NCI-H2029 treated with DMSO at 0.1 percent for 48 hours (cell line): ENCODE results near the gene PACRG.
"Not testable (repeated sequence)": the region's sequence is repeated elsewhere in the genome, so short reads cannot be mapped to it uniquely, and the experiment has no call there.

Experiments
- DNase-seq: peaks from one replicate; lab custom pipeline; 2025; lab: John Stamatoyannopoulos, UW

PACRG gene

DNA sequence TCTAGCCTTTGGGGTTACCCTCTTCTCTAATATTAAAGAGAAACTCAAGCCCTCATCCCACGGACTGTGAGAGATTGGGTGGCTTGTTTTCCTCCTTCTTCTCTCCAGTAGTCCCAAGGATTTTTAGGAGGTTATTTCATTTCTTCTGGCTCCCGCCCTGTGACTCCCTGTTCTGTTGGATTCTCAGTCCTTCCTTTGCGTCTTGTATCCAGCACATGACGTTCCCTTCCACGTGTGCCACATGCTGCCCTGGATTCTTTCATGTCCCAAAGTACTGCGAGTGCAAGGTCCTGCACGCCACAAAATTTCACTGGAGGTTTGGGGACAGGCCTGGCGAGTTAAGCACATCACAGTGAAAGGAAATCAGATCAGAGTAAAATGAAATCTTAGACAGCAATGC lies 213.4 kb downstream of the PACRG start:
- DNase-seq: no peak

DNA sequence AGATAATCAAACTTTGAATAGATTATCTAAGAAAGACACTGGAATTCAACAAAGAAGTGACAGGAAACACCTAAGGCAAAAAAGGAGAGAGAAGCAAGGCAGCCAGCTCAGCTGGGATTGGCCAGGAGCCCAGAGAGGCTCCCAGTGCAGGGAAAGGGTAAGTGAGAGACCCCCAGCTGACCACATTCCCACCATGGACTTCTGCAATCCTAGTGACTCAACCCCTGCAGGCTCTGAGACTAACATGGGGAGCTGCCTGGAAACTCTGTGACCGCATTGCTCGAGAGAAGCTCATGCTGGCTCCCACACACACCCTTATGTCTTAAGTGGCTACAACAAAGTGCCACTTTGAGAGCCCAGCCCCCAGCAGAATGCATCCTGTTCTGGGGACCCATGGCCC lies 215.1 kb downstream of the PACRG start:
- DNase-seq: no peak

- no peak for DNase-seq
Observed at GRCh38 chr6:162943369-162943768, 215.6 kb downstream of the PACRG start.

DNA sequence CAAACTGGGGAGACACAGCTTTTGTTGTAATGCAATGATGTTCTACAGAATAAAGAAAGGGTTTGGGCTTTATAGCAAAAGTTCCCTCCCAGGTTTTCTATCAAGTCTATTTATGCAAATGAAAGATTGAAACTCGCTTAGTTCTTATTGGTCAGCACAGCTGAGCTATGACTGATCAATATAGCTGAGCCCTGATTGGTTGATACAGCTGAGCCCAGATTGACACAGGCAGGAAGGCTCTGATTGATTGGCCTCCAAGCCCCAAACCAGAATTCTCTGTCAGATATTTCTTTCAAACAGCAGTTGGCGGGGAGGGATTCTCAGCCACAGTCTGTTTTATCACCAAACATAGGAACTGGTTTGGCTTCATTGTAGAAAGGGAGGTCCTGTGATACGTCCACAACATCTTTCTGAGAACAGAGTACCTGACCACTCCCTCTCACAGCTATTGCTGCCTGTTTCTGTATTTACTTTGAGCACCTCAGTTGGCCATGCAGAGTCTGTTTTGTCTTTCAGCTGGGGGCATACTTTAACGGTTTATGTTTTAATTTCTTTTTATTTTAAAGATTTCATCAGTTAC lies 223.5 kb downstream of the PACRG start:
- no peak for DNase-seq

DNA sequence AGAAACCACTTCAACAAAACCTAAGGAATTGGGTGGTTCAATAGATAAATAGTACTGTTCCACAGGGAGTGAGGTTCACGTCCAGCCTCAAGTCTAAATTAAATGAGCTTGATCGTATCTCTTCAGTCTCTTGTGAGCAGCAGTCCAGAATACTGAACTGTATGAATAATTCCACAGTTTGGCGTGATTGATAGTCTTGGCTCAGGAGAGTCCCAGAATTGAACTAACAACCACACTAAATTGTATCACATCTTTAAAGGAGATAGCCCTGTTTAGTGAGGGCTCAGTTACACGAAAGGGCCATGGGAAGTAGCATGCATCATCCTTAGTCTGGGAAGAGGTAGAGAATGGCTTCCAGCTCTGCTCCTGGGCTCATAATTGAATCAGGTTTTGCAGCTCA lies 224.6 kb downstream of the PACRG start:
- no peak for DNase-seq

DNA sequence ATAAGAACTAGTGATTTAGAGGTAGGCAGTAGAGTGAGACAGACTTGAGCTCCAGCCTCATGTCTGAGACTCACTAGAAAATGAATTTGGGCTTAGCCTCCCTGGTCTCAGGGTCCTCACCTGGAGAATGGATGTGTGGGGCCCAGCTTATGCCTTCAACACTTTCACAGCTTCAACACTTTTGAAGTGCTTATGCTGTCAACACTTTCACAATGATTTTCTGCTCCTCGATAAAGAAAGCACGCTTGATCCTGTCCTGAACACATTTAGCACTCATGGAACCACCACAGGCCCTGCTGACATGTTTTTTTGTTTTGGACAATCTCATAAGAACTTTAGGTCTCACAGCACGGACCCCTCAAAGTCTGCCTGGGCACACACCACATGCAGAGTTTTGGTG lies 229.3 kb downstream of the PACRG start:
- DNase-seq: no peak

- no peak for DNase-seq
Observed at GRCh38 chr6:162960679-162961457, 233.1 kb downstream of the PACRG start.

GRCh38 chr6:162962093-162962492 lies 234.3 kb downstream of the PACRG start:
- DNase-seq: no peak

GRCh38 chr6:162963861-162964260 lies 236.1 kb downstream of the PACRG start:
- DNase-seq: no peak

DNA sequence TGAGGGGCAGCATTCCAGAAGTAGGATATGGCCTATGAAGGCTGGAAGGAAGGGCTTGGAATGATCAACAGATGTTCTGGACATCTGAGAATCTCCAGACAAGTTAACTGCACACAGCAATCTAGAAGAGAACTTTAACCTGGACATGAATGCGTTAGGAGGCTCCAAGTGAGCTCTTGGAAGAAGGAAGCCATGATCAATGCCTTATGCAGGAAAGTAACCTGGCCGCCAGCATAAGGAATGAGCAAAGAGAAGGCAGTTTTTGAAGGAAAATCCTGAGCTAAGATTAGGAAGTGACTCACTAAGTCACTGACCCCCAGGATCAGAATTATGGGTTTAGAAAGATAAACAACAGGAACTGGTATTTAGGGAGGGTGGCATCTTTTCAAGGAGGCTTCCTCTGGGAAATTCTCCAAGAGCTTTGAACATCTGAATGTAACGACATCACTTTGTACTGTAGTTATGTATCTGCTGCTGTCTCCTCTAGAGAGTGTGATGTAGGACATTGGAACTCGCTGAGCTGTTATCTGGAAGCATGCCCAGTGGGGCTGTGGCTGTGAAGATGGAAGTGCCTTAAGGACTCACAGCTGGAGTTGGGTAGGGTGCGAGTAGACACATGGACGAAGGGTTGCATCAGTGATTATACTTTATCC lies 236.8 kb downstream of the PACRG start:
- DNase-seq: no peak

- no peak for DNase-seq
Observed at GRCh38 chr6:162965366-162965765, 237.6 kb downstream of the PACRG start.

- no peak for DNase-seq
Observed at GRCh38 chr6:162970246-162970645, 242.5 kb downstream of the PACRG start.

GRCh38 chr6:162971356-162971755 lies 243.6 kb downstream of the PACRG start:
- DNase-seq: no peak

DNA sequence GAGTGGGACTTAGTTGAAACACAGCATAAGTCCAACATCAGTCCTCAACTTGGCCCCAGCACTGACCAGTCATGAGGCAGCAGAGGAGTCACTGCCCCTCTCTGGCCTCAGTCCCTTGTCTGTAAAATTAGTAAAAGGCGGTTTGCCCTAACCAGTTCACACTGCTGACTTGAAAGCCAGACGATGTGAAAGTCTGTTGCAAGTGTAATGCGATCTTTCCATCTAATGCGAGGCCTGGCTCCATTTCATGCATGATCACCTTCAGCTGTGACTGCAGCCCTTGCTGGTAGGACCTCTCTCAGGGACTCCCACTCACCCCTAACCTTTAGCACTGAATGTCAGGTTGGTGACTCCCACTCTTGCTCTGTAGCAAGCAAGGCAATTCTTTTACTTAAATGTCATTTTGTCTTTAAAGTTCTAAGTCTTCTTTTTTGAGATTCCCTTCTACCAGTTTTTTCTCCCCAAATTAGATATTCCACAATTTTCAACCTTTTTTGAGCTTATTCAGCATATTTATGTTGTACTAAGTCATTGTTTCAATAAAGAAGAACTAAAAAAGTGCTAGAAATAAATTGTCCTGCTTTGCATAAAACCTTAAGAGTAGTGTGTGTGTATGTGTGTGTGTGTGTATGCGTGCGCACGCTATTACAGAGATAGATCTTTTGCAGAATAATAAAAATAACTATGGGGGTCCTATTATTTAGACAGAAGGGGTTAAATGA lies 245.5 kb downstream of the PACRG start:
- DNase-seq: no peak

DNA sequence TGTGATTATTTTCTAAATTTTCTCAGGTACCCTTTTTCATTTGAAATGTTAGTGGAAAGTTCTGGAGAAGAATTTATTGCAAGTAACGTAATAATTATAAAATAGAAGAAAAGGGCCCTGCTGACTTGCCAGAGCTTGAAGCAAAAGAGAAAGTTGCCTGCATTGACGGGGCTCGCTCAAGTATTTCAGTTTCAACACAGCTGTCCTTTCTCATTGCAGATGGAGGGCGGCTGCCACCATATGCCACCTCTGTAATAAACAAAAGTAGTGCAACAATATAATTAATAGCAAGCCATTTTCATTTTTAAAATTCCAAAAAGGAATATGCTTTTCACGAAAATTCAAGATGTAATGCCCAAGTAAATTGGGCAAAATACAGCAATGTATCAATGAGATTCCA lies 246.2 kb downstream of the PACRG start:
- DNase-seq: no peak

- no peak for DNase-seq
Observed at GRCh38 chr6:162974685-162975084, 246.9 kb downstream of the PACRG start.

- no peak for DNase-seq
Observed at GRCh38 chr6:162976141-162976540, 248.4 kb downstream of the PACRG start.

GRCh38 chr6:162983234-162983633 lies 255.5 kb downstream of the PACRG start:
- not testable (repeated sequence) for DNase-seq

- DNase-seq: no peak
Observed at GRCh38 chr6:162998777-162999176, 271.0 kb downstream of the PACRG start.

DNA sequence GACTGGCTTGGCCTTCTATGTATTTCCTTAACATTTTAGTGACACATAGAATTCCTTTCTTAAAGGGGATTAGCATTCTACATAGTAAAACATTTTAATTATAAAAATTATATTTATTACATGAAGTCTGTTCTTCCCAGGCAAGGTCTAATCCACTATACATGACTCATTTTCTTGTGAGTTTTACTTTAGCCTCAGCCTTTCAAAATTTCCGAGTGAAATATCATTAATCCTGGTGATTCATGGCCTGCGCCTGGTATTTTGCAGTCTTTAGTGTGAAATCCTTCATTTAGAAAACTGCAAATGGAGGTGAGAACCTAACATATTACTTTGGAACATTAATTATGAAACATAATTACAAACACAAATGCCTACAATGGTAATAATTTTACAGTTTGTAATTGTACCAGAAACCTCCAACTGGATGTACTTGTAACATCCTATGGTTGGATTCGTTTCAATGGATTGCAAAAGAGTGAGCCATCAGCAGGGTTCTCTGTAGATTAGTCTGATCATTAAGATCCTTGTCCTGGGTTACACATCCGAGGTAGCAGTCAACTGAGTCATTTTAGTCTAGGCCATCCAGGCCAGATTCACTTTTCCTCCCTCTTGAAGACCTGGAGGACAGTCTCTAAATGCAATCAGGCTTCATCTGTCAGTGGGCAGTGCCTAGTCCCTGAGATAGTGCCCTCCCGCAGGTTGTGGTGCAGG lies 272.0 kb downstream of the PACRG start:
- DNase-seq: no peak

GRCh38 chr6:163001330-163001729 lies 273.6 kb downstream of the PACRG start:
- DNase-seq: no peak

- DNase-seq: no peak
Observed at GRCh38 chr6:163008186-163008585, 280.4 kb downstream of the PACRG start.
